HG02642 (cell line): Measurements from ENCODE around the gene SORL1.

Source experiments
- ATAC-seq: cut with Tn5 transposase; IDR thresholded peaks from one replicate; pipeline ENCODE4 v1.9.1; 2021; ENCODE audit warnings: mild to moderate bottlenecking; ENCODE audit not compliant: unreplicated experiment, poor library complexity

SORL1 gene

GRCh38 chr11:121530257-121530656 lies 78.1 kb downstream of the SORL1 start:
- no peak for ATAC-seq

GRCh38 chr11:121533601-121534000 lies 81.5 kb downstream of the SORL1 start:
- no peak for ATAC-seq

GRCh38 chr11:121534131-121535093 lies 82.3 kb downstream of the SORL1 start:
- ATAC-seq, result no peak

GRCh38 chr11:121535129-121535796 lies 83.1 kb downstream of the SORL1 start:
- no peak for ATAC-seq

- no peak for ATAC-seq
Observed at GRCh38 chr11:121536126-121536525, 84.0 kb downstream of the SORL1 start.

DNA sequence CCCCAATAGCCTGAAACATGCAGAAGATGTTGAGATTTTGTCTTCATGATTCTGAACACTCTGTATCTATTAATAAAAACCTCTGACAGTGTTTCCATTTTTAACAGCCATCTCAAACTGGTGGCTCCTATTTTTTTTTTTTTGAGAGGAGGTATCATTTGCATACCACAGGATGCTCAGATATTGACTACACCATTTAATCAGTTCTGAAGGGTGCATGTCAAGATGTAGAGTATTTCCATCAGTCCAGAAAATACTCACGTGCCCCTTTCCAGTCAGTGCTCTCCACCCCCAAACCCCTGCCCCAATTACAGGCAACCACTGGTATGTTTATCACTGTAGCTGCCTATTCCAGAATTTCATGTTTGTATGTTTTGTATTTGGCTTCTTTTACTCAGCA lies 85.9 kb downstream of the SORL1 start:
- no peak for ATAC-seq

- no peak for ATAC-seq
Observed at GRCh38 chr11:121539000-121539399, 86.9 kb downstream of the SORL1 start.

GRCh38 chr11:121540627-121541026 lies 88.5 kb downstream of the SORL1 start:
- ATAC-seq, result no peak

DNA sequence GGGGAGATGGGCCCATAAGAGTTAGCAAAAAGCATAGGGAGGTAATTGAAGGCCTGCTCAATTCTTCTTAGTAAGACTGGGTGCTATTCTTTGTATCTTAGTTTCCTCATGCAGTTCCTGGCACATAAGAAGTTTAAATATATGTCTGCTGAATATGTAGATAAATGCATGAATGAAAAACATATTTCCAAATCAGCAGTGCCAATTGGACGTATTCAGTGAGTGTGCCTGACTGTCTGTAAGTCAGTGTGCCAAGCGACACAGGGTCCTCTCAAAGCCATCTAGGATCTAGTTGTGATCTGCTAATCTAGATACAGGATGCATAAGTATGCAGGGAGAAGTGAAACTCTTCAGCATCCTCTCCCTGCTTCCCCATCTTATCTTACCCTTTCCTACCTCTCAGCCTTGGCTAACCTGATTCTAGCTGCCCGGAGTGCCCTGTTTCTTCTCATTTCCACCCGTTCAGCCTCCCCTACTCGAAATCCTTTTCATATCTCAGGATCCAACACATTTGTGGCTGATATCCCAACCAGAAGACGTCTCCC lies 91.8 kb downstream of the SORL1 start:
- ATAC-seq, result no peak

GRCh38 chr11:121544956-121545355 lies 92.8 kb downstream of the SORL1 start:
- ATAC-seq, result no peak

DNA sequence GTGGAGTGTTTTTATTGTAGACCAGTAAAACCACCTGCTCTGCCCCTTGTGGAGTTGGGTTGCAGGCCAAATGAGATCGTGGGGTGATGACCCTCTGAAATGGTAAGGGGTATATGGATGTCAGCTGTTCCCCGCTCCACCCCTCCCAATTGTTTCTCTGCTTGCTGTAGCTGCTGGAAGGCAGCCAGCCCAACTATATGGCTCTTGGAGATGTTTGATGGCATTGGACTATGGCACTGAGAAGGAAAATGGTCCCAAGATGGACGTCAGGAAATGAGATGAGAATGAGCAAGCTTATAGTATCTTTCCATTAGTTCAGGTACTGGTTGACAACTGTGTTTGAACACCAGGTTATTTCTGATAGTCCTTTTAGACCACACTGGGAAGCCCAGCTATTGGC lies 95.5 kb downstream of the SORL1 start:
- ATAC-seq, result no peak

- ATAC-seq, result no peak
Observed at GRCh38 chr11:121550247-121551030, 98.3 kb downstream of the SORL1 start.

- no peak for ATAC-seq
Observed at GRCh38 chr11:121551463-121551862, 99.3 kb downstream of the SORL1 start.

DNA sequence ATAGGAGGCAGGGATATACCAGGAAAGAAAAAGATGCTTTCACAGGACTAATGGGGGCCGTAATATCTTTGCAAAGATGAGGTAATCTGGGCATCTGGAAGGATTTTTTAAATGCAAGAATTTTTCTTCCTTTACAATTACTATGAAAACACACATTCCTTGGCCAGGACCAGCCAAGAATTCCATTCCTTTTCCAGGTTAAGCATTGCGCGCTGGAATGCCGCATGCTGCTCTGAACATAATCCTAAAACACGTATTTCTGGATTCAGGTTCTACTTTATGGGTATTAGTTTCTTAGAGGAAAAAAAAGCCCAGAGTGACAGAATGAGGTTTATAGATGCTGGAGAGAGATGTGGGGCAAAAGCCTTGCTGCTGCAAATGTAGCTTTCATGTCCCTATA lies 100.0 kb downstream of the SORL1 start:
- no peak for ATAC-seq

DNA sequence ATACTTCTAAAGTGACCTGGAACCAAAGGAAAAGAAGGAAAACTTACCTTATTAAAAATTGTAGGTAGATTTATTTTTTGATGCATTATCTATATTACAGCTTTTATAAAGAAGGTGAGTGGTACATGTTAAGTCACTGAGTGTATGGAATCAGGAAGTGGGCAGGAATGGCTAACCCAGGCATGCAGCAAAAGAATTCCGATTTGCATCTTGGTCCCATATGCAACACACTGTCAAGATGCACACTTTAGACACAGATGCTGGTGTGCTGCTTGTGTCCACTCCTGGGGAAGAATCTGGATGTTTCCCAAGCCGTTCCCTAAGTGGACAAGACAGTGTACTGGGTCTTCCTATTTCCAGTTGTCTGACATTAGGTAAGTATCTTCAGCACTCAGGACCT lies 100.5 kb downstream of the SORL1 start:
- no peak for ATAC-seq

- ATAC-seq, result no peak
Observed at GRCh38 chr11:121553389-121553788, 101.3 kb downstream of the SORL1 start.

DNA sequence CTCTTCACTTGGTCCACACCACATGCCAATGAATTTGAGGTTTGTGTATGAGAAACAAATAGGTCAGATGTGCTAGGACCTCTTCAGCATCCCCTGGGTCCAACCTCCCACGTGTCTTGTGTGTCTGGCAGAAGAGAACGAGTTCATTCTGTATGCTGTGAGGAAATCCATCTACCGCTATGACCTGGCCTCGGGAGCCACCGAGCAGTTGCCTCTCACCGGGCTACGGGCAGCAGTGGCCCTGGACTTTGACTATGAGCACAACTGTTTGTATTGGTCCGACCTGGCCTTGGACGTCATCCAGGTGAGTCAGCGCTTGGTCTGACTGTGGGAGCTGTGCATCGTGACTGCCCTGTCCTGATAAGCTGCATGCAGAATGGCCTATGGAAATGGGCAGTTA lies 101.7 kb downstream of the SORL1 start:
- ATAC-seq, result no peak

DNA sequence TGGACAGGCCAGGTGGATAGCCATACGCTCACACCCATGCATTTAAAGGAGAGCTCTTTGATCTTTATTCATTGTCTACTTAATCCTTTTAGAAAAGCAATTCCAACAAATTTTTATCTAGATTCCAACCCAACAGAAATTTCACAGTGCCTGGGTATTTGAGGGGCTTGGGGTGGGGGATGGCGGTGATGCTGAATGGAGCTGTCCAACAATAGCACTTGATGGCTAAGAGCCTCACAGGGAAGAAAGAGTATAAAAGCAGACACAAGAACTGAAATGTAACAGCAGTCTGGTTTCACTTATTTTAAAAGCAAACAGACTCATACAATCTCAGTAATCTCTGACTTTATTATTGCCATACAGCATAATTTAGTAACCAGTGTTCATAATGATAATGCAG lies 102.4 kb downstream of the SORL1 start:
- ATAC-seq, result no peak

- ATAC-seq, result no peak
Observed at GRCh38 chr11:121555121-121555520, 103.0 kb downstream of the SORL1 start.

DNA sequence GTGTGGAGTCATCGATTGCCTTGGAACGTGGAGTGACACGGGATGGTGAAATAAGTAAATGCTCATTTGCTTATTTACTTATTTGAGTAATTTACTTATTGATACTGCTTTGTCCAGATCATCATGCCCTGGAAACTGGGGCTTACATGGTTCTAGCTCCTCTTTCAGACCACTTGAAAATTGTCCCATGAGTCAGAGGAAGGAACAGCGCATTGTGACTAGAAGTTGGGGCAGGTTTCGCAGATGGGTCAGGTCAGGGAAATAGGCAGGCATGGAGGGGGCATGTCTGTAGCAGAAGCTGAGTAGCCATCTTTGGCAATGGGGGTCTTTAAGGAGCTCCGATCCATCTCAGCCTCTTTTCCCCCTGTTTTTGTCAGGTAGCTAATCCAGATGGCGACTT lies 104.8 kb downstream of the SORL1 start:
- peak; percentile 2 for ATAC-seq

DNA sequence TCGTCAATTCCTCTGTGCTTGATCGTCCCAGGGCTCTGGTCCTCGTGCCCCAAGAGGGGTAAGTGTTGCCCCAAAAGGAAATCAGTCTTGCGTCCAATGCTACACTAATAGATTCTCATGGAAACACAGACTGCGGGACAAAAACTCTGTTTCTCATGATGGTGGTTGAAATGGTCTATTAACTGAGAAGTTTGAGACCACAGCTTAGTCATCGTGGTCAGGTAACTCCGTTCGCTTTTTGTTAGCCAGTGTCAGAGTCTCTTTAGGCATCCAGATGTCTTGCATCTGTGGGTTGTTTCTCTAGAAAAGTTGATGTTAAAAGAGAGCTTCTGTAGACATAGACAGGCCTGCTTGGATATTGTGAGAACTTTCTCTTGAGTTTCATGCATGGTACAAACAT lies 105.2 kb downstream of the SORL1 start:
- peak; percentile 70 for ATAC-seq
